HG03135 (cell line): ENCODE results near the gene HMOX2.

ENCODE experiments used
- ATAC-seq: cut with Tn5 transposase; IDR thresholded peaks from one replicate; pipeline ENCODE4 v1.9.1; 2021; ENCODE audit warnings: mild to moderate bottlenecking, moderate library complexity; ENCODE audit not compliant: unreplicated experiment

The HMOX2 gene

GRCh38 chr16:4522051-4522581 is 45.9 kb downstream of the HMOX2 start:
- no peak for ATAC-seq

GRCh38 chr16:4523686-4524085 is 47.5 kb downstream of the HMOX2 start:
- ATAC-seq: no peak

- no peak for ATAC-seq
Measured at GRCh38 chr16:4524571-4524970, 48.4 kb downstream of the HMOX2 start.

- ATAC-seq: no peak
Measured at GRCh38 chr16:4525069-4525468, 48.9 kb downstream of the HMOX2 start.

- ATAC-seq: no peak
Measured at GRCh38 chr16:4525634-4526277, 49.6 kb downstream of the HMOX2 start.

GRCh38 chr16:4529085-4530060 is 53.2 kb downstream of the HMOX2 start:
- ATAC-seq: no peak

GRCh38 chr16:4531811-4532210 is 55.6 kb downstream of the HMOX2 start:
- no peak for ATAC-seq

- no peak for ATAC-seq
Measured at GRCh38 chr16:4532238-4532637, 56.0 kb downstream of the HMOX2 start.

GRCh38 chr16:4533490-4533889 is 57.3 kb downstream of the HMOX2 start:
- ATAC-seq: no peak

GRCh38 chr16:4534151-4534790 is 58.1 kb downstream of the HMOX2 start:
- no peak for ATAC-seq

GRCh38 chr16:4535627-4536108 is 59.5 kb downstream of the HMOX2 start:
- no peak for ATAC-seq

GRCh38 chr16:4536391-4537106 is 60.4 kb downstream of the HMOX2 start:
- no peak for ATAC-seq

GRCh38 chr16:4537376-4538343 is 61.5 kb downstream of the HMOX2 start:
- peak; percentile 21 for ATAC-seq

GRCh38 chr16:4538350-4539235 is 62.4 kb downstream of the HMOX2 start, which contains the start of gene CDIP1:
CDIP1 (minus strand) TSS chr16:4538773; CDS start chr16:4514130, 24,643 bp downstream.
- ATAC-seq: peak; percentile 79

- ATAC-seq: no peak
Measured at GRCh38 chr16:4539716-4540284, 63.6 kb downstream of the HMOX2 start.

- no peak for ATAC-seq
Measured at GRCh38 chr16:4544473-4544872, 68.3 kb downstream of the HMOX2 start.

- no peak for ATAC-seq
Measured at GRCh38 chr16:4548124-4548523, 71.9 kb downstream of the HMOX2 start.

- ATAC-seq: no peak
Measured at GRCh38 chr16:4550591-4550990, 74.4 kb downstream of the HMOX2 start.
